NCI-H2196 treated with DMSO at 0.1 percent for 48 hours (cell line): ENCODE results near the gene SHROOM1.

Experiments
- DNase-seq: peaks from one replicate; lab custom pipeline; 2025; ENCODE audit not compliant: unreplicated experiment; lab: John Stamatoyannopoulos, UW

Gene SHROOM1

DNA sequence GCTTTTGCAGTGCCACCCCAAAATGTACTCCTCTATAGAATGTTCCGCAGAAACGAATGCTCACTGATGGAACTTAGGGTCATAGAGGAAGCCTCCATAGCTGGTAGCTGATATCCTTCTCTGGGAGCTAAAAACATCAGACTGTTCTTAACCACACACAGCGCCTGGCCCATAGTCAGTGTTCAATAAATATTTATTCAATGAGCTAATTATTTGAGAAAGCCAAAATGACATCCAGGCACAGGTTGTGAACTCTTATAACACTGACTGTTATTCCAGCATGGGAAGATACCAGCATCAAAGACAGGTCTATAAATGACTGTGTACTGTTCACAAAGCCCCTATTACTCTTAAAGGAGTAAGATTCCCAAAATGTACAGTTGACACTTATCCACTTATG lies 22.9 kb upstream of the SHROOM1 start:
- no peak for DNase-seq

DNA sequence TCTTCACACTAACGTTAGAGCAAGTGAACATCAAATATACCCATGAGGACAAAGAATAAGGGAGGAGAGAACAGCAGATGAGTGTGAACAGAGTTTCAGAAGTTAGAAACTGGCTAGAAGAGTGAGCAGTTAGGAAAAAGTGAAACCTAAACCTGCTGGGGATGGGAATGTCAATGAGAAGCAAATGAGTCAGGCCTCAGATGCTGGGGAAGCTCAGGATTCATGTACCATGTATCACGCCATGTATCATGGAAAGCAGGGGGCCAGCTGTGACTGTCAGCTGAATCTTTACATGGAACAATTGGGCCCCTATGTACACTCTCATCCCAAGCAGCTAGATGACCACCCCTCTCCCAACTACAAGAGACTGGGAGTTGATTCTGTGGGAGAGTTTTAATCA lies 19.6 kb upstream of the SHROOM1 start:
- DNase-seq: no peak

DNA sequence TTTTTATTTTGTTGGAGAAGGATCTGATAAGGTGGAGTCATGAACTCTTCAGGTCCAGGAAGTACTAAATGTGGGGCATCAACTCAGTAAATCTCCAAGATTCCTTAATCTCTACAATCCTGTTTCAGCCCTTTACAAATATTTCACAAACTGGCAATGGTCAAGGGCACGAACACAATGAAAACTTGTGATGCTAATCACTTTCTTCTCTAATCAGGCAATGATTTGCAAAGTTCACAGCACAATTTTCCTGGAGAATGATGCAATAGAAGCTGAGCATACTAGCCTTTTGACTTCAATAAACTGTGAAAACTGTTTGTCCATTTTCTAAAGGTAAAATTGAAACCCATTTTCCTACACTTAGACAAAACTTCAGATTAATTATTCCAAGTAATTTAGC lies 18.9 kb upstream of the SHROOM1 start:
- no peak for DNase-seq

DNA sequence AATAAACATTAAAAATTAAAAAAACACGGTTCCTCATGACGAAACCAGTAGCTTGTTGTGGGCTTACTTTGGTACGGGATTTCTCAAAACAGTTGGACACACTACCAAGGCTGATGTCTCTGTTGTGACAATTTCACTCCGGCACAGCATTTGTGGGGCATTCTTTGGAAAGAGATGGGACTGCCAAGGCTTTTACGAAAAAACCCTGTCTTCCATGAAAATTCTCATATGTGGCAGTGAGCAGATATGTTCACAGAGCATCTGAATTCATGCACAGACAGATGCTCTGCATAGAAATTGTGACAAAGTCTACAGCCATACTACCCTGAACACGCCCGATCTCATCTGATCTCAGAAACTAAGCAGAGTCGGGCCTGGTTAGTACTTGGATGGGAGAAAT lies 17.8 kb upstream of the SHROOM1 start:
- no peak for DNase-seq

DNA sequence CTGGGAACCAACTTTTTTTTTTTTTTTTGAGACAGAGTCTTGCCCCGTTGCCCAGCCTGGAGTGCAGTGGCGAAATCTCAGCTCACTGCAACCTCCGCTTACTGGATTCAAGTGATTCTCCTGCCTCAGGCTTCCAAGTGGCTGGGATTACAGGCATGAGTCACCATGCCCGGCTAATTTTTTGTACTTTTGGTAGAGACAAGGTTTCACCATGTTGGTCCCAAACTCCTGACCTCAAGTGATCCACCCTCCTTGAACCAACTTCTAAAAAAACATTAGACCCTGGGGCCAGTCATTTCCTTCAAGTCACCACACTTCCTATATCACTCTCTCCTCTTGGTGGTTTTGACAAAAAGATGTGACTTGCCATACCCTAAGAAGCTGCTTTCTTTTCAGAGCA lies 10.9 kb upstream of the SHROOM1 start:
- no peak for DNase-seq

DNA sequence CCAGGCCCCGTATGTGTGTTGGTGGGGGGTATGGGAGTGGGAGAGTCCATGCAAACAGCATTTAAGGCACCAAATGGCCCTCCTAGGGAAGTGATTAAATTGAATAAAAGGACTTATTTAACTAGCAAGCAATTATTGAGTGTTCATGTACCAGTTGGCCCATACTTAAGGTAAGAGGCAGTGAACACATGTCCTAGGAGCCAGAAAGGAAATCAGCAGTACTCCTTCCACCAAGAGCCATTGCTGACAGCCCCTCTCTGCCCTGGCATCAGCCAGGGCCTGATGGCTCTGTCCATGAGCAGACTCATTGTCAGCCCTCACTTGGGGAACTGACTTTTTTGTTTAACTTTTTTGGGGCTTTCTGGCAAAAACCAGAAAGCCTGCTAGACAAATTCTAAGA lies 10.4 kb upstream of the SHROOM1 start:
- no peak for DNase-seq

DNA sequence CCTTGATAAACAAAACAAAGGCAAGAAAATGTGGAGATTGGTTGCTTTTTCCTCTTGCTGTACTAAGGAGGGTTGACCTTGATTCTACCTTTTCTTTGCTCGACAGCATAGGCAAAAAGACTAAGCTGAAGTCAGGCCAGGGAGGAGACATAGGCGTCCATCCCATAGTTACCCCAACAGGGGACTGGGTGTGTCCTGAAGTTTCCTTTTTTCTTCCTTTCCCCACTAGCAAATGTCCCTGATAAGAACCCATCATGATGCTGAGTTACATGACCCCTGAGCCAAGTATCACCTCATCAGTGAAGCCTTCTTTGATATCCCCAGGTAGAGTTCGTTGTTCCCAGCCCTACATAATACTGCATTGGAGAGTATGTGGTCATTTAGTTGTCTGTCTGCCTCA lies 9.9 kb upstream of the SHROOM1 start:
- no peak for DNase-seq

DNA sequence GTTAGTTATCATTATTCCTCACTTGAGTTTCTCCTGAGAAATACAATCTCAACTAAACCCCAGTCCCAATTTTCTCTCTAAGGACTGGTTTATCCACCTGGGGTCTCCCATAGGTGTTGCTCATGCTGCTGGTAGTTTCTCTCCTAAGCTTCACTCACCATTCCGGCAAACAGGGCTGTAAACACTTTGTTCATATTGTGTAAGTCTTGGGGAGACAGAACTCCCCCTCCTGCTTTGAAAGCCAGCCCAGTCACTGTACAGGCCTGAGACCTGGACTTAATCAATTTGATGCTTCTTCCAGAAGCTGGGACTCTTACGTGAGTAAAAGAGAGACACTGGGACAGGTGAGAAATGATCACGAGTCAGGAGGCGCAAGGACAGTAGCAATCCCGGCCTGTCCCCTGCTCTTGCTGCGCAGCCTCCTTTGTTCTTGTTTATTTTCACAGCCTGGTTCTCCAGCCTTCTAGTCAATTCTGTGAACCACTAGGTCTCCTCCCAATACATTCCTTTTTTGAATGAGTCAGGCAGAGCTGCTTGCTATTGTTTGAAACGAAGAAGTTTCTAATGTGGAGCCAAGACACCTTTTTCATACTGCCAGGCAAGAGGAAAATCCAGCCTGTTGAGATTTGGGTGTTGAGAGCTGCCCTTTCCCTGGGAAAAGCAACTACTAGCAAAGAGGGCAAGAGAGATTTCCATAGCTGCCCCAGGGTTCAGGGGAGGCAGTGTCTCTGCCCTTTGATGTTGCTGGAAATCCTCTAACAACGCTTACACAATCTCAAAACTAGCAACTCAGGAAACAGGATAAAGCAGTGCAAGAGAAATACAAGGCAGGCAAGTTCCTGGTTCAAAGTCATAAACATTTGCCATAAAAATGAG lies 9.2 kb upstream of the SHROOM1 start:
- no peak for DNase-seq

DNA sequence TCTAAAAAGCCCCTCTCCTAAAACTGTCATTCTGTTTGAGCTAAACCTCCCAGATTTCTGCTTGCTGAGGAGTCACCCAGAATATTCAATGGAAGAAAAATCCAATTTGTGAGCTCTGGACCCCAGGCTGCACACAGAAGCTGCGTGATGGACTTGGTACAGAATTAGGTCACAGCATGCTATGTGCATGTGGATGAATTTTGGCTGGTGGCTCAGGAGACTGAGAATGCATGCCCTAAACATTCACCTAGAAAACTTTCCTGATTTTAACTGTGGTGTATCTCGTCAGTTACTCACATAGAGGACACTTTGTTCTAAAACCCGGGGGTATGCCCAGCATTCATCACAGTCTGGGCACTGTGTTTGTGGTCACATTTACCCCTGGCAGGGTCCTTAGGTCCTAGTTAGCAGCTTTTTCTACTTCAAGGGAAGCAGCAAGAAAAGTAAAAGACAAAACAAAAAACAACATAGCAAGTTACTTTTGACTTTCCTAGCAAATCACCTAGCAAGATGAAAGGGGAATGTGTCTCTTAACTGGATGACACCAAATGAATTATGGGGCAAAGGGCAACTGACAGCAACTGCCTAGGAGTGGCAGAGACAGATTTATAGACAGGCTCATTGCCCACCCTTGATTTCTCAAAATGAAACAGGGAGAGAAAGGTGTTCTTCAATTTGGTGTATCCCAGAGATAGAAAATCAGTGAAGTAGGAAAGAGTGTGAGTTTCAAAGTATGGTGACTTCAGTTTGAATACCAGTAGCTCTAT lies 8.3 kb upstream of the SHROOM1 start:
- no peak for DNase-seq

DNA sequence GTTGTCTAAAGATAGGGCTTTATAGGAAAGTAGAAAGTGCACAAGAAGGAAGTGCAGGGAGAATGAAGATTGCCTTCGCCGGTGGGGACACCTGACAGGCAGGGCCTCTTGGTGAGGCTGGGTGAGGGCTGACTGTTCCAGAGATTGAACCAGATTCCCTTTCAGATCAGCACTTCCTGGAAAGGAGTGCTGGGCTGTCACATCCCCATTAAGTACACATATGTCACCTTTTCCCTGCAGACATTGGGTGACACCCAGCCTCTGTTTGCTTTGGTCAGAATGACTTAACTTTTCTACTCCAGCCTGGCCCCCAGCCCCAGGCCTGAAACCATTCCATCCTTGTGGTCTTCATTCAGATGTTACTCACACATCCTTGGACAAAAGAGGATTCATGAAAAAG lies 7.4 kb upstream of the SHROOM1 start:
- DNase-seq: no peak

DNA sequence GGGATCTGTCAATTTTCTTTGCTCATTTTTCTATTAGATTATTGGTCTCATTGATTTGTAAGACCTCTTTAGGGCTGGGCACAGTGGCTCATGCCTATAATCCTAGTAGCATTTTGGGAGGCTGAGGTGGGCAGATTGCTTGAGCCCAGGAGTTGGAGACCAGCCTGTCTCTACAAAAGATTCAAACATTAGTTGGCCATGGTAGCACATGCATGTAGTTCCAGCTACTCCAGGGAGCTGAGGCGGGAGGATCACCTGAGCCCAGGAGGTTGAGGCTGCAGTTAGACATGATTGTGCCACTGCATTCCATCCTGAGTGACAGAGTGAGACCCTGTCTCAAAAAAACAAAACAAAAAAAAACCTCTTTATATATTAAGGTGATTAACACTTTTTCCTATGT lies 6.4 kb upstream of the SHROOM1 start:
- DNase-seq: no peak

DNA sequence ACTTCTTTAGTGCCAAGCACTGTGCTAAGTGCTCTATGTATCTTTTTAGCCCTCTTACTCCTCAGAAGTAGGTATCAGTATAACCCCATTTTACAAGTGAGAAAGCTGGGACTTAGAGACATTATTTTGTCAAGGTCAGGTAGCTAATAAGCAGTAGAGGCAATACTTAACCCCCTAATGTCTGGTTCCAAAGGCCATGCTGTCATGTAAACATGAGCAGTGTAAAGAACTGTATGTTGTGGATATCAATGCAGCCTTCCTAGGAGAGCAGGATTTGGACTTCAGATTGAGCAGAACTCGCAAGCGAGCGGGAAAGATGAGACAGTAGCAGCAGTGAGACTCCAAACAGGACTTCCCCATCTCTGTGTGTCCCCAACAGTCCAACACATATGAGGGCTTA lies 3.6 kb upstream of the SHROOM1 start:
- DNase-seq: no peak

DNA sequence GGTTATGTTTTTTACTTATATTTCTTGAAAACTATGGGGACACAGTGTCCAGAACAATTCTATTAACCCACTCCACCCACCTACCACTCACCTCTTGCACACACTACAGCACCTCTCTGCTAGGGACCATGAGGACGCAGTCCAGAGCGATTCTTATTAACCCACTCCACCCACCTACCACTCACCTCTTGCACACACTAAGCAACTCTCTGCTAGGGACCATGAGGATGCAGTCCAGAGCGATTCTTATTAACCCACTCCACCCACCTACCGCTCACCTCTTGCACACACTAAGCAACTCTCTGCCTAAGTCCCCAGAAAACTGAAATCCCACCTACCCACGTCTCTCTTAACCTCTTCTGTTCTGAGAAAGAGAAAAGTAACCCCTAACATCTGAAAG lies 2.2 kb upstream of the SHROOM1 start:
- no peak for DNase-seq

DNA sequence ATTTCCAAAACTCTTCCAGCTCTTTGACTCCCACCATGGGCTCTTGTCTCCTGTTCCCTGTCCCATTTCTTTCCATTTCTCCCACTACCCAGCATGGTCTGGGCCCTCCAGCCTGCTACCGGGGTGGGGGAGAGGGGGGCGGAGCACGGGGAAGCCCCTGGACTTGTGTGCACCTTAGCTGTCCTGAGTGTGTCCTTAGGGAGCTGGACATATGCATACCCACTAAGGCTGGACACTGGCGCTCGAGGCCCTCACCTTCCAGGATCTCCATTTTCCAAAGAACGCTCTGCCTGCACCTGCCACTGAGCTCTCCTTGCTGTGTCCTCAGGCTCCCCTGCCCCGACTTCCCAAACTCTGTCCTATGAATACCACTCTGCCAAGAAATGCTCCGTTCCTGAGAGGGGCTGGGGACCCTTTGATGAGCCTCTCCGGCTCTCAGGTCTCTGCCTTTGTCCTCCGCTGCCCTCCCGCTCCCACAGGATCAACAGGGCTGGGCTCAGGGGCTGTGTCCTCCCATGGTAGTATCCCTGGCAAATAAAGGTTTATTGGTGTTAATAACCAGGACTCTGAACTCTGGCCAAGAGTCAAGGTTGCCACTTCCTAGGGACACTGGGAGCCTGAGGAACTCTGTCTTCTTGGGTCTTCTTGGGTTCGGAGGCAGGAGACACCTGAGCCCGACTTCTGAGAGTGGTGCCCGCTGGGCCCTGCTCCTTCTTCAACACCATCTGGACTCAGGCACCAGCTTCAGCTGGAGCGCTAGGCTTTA lies 831 bp upstream of the SHROOM1 start:
- no peak for DNase-seq

DNA sequence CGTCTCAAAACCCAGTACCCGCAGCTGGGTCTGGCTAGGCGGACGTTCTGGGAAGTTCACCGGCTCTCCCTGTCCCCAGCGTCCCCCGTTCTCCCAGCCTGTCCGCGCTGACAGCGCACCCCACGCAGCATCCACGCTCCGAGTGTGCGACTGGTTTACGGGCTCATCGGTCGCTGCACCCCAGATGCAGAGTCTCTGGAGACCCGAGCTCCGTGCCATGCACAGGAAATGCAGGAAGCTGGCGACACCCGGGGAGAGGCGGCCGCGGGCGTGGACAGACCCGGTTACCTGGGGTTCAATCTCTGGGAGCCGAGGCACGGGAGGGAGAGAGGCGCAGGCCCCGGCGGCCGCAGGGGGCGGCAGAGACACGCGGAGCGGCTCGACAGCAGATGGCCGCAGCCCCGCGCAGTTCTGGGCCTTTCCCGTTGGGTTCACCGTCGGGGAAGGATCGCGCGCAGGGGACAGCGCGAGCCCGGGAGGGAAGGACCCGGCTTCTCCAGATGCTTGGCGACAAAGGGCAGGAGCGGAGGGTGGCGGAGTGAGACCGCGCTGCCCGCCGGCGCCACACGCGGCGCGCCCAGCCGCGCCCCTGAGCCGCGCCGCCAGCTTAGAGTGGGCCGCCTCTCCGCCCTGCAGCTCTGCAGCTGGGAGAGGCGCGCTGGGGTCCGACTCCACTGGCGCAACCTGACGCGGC lies 558 bp downstream of the SHROOM1 start:
- peak; percentile 51 for DNase-seq

DNA sequence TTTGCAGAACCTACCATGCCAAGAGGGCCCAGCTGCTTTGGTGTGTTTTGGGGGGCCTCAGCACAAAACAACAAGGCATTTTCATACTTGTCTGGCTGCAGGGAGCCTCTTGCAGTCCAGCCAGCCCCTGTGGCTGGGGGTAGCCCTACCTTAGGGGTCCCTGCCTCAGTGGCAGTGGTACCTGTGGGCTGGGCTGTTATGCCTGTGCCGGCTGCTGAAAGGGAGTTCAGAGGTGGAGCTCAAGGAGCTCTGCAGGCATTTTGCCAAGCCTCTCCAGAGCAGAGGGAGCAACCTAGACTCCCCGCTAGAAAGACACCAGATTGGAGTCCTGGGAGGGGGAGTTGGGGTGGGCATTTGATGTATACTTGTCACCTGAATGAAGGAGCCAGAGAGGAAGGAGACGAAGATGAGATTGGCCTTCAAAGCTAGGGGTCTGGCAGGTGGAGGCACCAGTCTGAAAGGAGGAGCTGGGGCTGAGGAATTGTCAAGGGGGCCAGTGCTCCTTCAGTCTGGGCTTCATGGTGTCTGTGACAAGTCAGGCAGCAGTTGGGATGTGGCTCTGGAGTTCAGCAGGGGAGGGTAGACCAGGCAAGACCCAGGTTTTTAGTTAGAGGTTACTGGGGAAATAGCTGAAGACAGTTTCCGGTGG lies 1.5 kb downstream of the SHROOM1 start:
- DNase-seq: no peak

DNA sequence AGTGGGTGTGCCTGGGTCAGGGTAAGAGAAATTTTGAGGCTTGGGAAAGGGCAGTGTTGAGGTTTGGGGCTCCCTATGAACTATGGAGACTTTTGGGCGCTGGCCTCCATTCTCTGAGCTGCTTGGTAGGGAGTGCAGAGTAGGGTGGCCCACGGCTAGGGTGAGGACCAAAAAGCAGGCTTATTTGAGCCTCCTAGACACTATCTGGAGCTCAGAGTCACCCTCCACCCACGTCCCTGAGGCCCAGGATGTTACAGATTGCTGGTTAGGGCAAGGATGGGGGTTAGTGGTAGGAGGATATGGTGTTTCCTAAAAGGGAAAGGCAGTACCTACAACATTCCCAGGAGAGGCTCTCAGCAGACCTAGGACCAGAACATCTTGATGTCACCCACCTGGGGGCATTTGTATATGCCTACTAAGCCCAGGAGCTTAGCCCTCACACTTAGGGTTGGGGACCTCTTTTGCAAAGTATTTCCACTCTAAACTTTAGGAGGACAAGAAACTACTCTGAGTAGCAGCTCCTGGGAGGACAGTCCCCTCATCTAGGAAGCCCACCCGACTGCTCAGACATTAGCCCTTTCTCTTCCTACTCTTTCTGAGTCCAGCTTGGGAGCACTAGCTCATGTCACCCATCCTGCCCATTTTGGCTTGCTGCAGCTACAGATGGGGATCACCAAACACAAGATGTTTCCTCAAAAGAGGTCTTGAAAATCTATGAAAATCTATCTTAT lies 2.3 kb downstream of the SHROOM1 start:
- no peak for DNase-seq

DNA sequence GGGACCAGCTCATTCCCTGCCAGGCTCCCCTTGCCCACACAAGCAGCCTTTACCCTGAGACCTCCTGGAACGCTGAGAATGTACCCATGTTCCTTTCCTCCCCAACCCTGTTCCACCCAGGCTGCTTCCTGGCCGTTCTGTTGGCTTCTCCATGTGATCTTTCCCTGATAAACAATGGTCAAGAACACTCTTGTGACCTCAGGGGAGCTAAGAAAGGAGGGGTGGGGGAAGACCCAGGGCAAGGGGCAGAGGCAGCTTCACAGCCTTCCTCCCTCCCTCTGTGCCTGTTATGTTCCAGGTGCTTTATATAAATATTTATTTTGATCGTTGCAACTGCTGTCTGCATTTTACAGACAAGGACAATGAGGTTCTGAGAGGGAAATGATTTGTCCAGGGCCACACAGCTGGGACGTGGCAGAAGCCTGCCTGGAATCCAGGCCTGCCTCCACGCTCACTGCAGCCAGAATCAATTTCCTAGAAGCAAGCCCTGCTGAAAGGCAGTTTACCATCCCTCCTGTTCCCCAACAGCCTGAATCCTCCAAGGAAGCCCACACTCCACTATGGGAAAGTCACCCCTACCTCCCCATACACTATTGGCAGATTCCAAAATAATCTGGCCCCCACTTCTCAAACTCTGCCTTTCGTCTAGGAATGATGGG lies 3.9 kb downstream of the SHROOM1 start:
- DNase-seq: no peak

DNA sequence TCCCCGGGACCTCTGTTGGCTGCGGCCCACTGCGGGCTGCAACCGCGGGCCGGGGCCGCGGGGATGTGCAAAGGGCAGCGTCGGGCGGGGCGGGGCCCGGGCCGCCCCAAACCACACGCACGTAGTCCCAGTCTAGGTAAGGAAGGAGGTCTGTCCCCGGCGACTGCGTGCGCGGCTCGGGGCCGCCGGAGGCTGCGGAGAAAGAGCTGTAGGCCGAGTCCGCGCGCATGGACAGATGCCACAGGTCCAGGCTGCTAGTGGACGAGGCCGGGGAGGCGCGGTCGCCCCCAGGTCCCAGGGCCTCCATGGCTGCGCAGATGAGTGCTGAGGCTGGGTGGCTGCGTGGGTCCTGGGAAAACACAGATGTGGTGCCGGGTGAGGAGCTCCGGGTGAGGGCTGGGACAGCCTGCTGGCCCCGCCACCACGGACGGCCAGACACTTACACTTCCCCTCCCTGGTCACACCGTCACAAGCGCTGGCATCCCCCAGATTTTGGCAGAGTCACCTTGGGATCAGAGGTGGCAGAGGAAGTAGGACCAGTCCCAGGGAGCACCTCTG lies 4.5 kb downstream of the SHROOM1 start:
- DNase-seq: no peak
